Spinal cord (tissue), 10 donors: ENCODE results near the gene CEP57L1. TPM values are rescaled to one million over a fixed set of nuclear protein-coding genes. Genes with fewer than 3 reads are reported as not detected.

Experiments used
- DNase-seq, 6 donors: peaks; one replicate each; pipeline versions ENCODE4 v3.0.0 to v3.0.0-alpha.2; 2013 to 2015; ENCODE audit warnings: low spot score in 6 of 6, low read depth in 4 of 6
- H3K27ac ChIP-seq: one replicate; pipeline ENCODE4 v1.5.1; 2013; ENCODE audit warnings: low read depth, low read length, control low read depth
- H3K27me3 ChIP-seq: one replicate; pipeline ENCODE4 v1.6.1; 2013; ENCODE audit warnings: low read length; ENCODE audit not compliant: control insufficient read depth, insufficient read depth
- H3K36me3 ChIP-seq: one replicate; pipeline ENCODE4 v1.6.1; 2013; ENCODE audit warnings: low read length; ENCODE audit not compliant: control insufficient read depth, insufficient read depth
- H3K4me1 ChIP-seq: one replicate; pipeline ENCODE4 v1.6.1; 2013; ENCODE audit warnings: low read length; ENCODE audit not compliant: control insufficient read depth, insufficient read depth
- H3K4me3 ChIP-seq: one replicate; pipeline ENCODE4 v1.5.1; 2013; ENCODE audit warnings: low read depth, low read length, control low read depth
- H3K9me3 ChIP-seq: one replicate; pipeline ENCODE4 v1.6.1; 2013; ENCODE audit warnings: low read length; ENCODE audit not compliant: control insufficient read depth, insufficient read depth
- WGBS: methylation state at CpG from one replicate; pipeline ENCODE4 v1.1.5; 2013; ENCODE audit warnings: missing lambda C conversion rate; ENCODE audit not compliant: insufficient coverage; 5-methylcytosine and 5-hydroxymethylcytosine counted together
- polyA plus RNA-seq, 2 donors: library from polyadenylated mRNA; unstranded; fragments of 120-200 nt; gene quantifications; one replicate each; pipeline ENCODE4 v1.2.1, GENCODE V29; 2013; ENCODE audit not compliant: insufficient read length in 2 of 2
- small RNA-seq: library from RNA; depleted of rRNA; stranded (forward); fragments of <200 nt; gene quantifications from one replicate; pipeline ENCODE3, GENCODE V24; 2014; ENCODE audit warnings: low replicate concordance
- total RNA-seq, 2 donors: library from RNA; depleted of rRNA in 1 of 2; stranded (reverse); fragments of 120-200 nt in 1 of 2; fragments of >200 nt in 1 of 2; gene quantifications; one replicate each; pipeline versions ENCODE4 v1.2.3 to v1.2.4, GENCODE V29; 2013 to 2014
- donor health status: healthy.

The CEP57L1 gene
- total and polyA plus RNA-seq, 4 donors = 18.4 to 50.7 (median 33.2) TPM

GRCh38 chr6:109192865-109193264, 97.6 kb downstream of the CEP57L1 start:
- Histone ChIP-seq H3K27ac (no peak overlapping the region), H3K36me3 (no peaks in the 10 kb centered on the region), H3K27me3 (no peaks in the 10 kb centered on the region), H3K4me3 (no peak overlapping the region), H3K9me3 (peaks cover 2% of the 10 kb centered on the region), H3K4me1 (no peaks in the 10 kb centered on the region)
- DNase-seq = no peak
- no CpG with 5 or more reads among the region's 4 CpGs for WGBS

GRCh38 chr6:109194880-109195279, 99.6 kb downstream of the CEP57L1 start:
- Histone ChIP-seq H3K27ac (no peak overlapping the region), H3K4me1 (no peaks in the 10 kb centered on the region), H3K4me3 (no peak overlapping the region), H3K36me3 (no peaks in the 10 kb centered on the region), H3K9me3 (peaks cover 2% of the 10 kb centered on the region), H3K27me3 (no peaks in the 10 kb centered on the region)
- WGBS = 86% methylated on average over 1 of the region's 1 CpG
- no peak for DNase-seq

GRCh38 chr6:109197061-109197460, 101.8 kb downstream of the CEP57L1 start:
- H3K27me3 ChIP-seq = no peaks in the 10 kb centered on the region
- no peak overlapping the region for H3K27ac ChIP-seq
- no peaks in the 10 kb centered on the region for H3K9me3 ChIP-seq
- H3K36me3 ChIP-seq = no peaks in the 10 kb centered on the region
- H3K4me1 ChIP-seq = no peaks in the 10 kb centered on the region
- H3K4me3 ChIP-seq = no peak overlapping the region
- WGBS = 20% methylated on average over 1 of the region's 1 CpG
- no peak for DNase-seq

GRCh38 chr6:109202409-109203264, 107.3 kb downstream of the CEP57L1 start:
- no peak for DNase-seq
- H3K4me1 ChIP-seq = no peaks in the 10 kb centered on the region
- H3K27me3 ChIP-seq = no peaks in the 10 kb centered on the region
- no peaks in the 10 kb centered on the region for H3K9me3 ChIP-seq
- 70% methylated on average over 5 of the region's 5 CpGs for WGBS
- no peak overlapping the region for H3K4me3 ChIP-seq
- no peak overlapping the region for H3K27ac ChIP-seq
- H3K36me3 ChIP-seq = no peaks in the 10 kb centered on the region

- no peak for DNase-seq
- Histone ChIP-seq H3K4me3 (no peak overlapping the region), H3K27me3 (no peaks in the 10 kb centered on the region), H3K4me1 (no peaks in the 10 kb centered on the region), H3K36me3 (no peaks in the 10 kb centered on the region), H3K27ac (no peak overlapping the region), H3K9me3 (no peaks in the 10 kb centered on the region)
- no CpG with 5 or more reads among the region's 3 CpGs for WGBS
Observed at GRCh38 chr6:109204511-109204910, 109.2 kb downstream of the CEP57L1 start.

- H3K9me3 ChIP-seq = peaks cover 5% of the 10 kb centered on the region
- no peaks in the 10 kb centered on the region for H3K27me3 ChIP-seq
- H3K4me3 ChIP-seq = no peak overlapping the region
- WGBS = no CpG with 5 or more reads among the region's 1 CpG
- DNase-seq = no peak
- no peaks in the 10 kb centered on the region for H3K4me1 ChIP-seq
- H3K36me3 ChIP-seq = no peaks in the 10 kb centered on the region
- no peak overlapping the region for H3K27ac ChIP-seq
Observed at GRCh38 chr6:109212683-109213082, 117.4 kb downstream of the CEP57L1 start.

Small RNA genes lying within 50 kb of the gene (small RNA-seq; reads per million reads assigned to genes)
- not detected for gene RNU6-653P

Other genes with a start within 250 kb of the CEP57L1 start
- gene ARMC2, start 247.1 kb upstream of the CEP57L1 start, total RNA-seq = 10 to 100 TPM; 13.6 to 15.1 TPM
- gene ARMC2, start 247.1 kb upstream of the CEP57L1 start, polyA plus RNA-seq = 10 to 100 TPM; 11.8 to 18.5 TPM
- 10 to 100 TPM; 58.4 to 68.6 TPM for gene SESN1, start 661 bp upstream of the CEP57L1 start, total RNA-seq
- gene SESN1, start 661 bp upstream of the CEP57L1 start, polyA plus RNA-seq = 10 to 100 TPM; 25.3 to 28.4 TPM